Limb (tissue), 2 donors: ENCODE data around the gene FYTTD1.
"Not testable (repeated sequence)": the region's sequence is repeated elsewhere in the genome, so short reads cannot be mapped to it uniquely, and the experiment has no call there.

ENCODE experiments used
- DNase-seq, 2 donors: peaks; one replicate each; pipeline ENCODE4 v3.0.0-alpha.2; 2016; ENCODE audit errors: extremely low spot score in 2 of 2

The FYTTD1 gene, protein sequence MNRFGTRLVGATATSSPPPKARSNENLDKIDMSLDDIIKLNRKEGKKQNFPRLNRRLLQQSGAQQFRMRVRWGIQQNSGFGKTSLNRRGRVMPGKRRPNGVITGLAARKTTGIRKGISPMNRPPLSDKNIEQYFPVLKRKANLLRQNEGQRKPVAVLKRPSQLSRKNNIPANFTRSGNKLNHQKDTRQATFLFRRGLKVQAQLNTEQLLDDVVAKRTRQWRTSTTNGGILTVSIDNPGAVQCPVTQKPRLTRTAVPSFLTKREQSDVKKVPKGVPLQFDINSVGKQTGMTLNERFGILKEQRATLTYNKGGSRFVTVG

GRCh38 chr3:197749601-197750395, at the start of gene FYTTD1:
FYTTD1 (plus strand) TSS chr3:197749883; CDS start chr3:197749972, 89 bp downstream.
- peak; percentile 90 to 94 for DNase-seq

DNA sequence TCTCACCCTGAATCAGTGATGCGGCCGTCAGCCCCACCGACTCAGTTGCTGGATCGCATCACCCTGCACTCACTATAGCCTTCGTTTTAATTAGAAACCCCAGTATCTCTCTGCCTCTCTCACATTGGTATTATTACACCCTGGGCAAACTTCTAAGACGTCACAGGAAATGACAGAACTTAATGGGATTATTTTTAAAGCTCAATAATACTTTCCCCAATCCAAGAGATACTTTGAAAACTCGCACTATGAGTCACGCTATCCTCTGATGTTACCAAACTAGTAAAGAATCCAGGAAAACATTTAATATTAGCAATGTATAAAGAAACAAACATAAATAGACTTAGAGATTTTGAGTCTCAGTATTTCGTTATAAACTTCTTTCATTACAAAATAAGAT, 49.6 kb upstream of the FYTTD1 start:
- DNase-seq: no peak

DNA sequence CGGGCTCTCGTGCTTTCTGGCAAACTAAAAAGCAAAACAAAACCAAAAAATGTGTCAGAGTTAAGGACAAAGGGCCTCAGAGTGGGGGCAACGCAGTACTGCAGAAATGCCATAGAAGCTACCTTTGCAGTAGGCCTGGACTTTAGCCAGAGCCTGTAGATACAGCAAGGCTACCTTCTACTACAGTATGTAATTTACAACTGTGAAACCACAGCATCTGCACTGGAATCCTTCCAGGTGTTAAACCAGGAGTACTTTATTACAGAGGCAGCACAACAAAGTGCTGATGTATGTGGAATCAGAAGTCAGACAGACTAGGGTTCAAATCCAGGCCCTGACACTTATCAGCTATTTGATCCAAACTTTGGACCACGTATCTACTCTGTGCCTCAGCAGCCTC, 47.8 kb upstream of the FYTTD1 start:
- no peak for DNase-seq

DNA sequence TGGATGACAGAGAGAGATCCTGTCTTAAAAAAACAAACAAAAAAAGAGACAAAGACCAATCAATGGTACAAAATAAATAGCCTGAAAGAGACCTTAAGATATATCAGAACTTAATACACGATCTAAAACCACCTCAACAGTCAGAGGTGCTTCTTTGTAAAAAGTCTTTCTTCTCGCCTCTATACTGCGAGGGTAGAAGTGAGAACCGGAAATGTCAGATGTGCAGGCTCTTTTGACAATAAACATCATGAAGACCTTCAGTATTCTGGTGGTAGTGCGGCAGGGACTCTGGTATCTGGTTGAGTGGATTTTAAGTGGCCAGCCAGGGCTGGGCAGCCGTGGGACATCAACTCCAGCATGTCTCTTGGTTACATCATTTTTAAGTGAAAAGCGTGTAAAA, 43.0 kb upstream of the FYTTD1 start:
- no peak for DNase-seq

DNA sequence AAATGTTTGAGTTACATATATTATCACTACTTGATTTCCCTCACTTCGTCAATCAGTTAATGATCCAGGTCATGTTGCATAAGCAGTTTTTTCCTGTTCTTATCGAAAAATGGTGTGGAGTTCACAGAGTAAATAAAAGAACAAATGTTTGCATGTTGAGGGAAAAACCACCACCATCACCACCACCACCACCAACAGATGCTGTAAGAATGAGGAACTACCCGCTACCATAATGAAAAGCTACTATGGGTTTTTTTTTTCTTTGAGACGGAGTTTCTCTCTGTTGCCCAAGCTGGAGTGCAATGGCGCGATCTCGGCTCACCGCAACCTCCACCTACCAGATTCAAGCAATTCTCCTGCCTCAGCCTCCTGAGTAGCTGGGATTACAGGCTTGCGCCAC, 40.5 kb upstream of the FYTTD1 start:
- DNase-seq: no peak

GRCh38 chr3:197710965-197711364, 38.7 kb upstream of the FYTTD1 start:
- not testable (repeated sequence) for DNase-seq

- peak; percentile 69 to 75 for DNase-seq
Observed at GRCh38 chr3:197711973-197712707, 37.5 kb upstream of the FYTTD1 start.

GRCh38 chr3:197713477-197713822, 36.2 kb upstream of the FYTTD1 start:
- no peak for DNase-seq

- DNase-seq: no peak
Observed at GRCh38 chr3:197714251-197714650, 35.4 kb upstream of the FYTTD1 start.

DNA sequence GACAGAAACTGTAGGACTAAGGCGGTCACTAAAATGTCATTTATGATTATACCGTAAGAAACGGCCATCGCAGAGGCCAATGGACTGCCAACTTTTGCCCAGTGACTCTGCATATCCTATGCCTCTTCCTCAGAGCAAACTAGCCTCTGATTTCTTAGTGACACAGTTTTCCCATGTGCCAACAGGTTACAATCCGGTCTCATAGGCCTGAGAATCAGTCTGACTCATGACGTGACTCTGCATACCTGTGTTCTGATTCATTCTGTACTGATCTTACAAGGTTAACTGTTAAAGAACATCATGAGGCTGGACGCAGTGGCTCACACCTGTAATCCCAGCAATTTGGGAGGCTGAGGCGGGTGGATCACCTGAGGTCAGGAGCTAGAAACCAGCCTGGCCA, 30.8 kb upstream of the FYTTD1 start:
- no peak for DNase-seq

DNA sequence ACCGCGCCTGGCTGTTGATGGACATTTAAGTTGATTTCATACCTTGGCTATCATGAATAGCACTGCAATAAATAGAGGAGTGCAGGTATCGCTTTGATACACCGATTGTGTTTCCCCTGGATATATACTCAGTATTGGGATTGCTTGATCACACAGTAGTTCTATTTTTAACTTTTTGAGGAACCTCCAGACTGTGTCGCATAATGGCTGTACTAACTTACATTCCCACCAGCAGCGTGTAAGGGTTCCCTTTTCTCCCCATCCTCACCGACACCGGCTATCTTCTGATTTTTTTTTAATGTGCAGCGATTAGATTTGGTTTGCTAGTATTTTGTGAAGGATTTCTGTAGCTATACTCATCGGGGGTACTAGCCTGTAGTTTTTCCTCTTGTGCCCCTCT, 29.0 kb upstream of the FYTTD1 start:
- DNase-seq: no peak

DNA sequence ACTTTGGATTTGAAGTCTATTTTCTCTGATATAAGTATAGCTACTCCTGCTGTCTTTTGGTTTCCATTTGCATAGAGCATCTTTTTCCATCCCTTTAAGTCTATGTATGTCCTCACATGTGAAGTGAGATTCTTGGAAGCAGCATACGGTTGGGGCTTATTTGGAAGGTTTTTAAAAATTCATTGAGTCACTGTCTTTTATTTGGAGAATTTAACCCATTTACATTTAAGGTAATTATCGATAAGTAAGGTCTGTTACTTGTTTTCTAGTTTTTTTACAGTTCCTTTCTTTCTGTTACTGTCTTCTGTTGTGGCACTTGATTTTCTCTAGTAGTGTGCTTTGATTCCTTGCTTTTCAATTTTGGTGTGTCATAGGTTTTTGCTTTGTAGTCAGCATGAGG, 26.9 kb upstream of the FYTTD1 start:
- no peak for DNase-seq

DNA sequence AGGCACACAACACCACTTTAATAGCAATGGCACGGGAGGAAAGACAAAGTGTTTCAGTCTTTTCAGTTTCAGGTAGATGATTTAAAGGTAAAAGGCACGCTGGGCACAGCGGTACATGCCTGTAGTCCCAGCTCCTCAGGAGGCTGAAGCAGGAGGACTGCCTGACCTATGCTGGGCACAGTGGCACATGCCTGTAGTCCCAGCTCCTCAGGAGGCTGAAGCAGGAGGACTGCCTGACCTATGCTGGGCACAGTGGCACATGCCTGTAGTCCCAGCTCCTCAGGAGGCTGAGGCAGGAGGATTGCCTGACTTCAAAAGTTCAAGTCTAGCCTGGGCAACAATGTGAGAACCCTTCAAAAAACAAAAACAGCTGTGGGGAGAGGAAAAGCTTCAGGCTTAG, 21.8 kb upstream of the FYTTD1 start:
- not testable (repeated sequence) for DNase-seq

- no peak for DNase-seq
Observed at GRCh38 chr3:197728487-197728886, 21.2 kb upstream of the FYTTD1 start.

- no peak for DNase-seq
Observed at GRCh38 chr3:197730200-197730599, 19.5 kb upstream of the FYTTD1 start.

- not testable (repeated sequence) for DNase-seq
Observed at GRCh38 chr3:197730770-197731169, 18.9 kb upstream of the FYTTD1 start.

- not testable (repeated sequence) for DNase-seq
Observed at GRCh38 chr3:197731483-197731882, 18.2 kb upstream of the FYTTD1 start.

GRCh38 chr3:197733042-197733441, 16.6 kb upstream of the FYTTD1 start:
- DNase-seq: no peak

GRCh38 chr3:197734667-197735318, 14.9 kb upstream of the FYTTD1 start:
- no peak for DNase-seq

GRCh38 chr3:197736010-197736490, 13.6 kb upstream of the FYTTD1 start:
- no peak for DNase-seq

DNA sequence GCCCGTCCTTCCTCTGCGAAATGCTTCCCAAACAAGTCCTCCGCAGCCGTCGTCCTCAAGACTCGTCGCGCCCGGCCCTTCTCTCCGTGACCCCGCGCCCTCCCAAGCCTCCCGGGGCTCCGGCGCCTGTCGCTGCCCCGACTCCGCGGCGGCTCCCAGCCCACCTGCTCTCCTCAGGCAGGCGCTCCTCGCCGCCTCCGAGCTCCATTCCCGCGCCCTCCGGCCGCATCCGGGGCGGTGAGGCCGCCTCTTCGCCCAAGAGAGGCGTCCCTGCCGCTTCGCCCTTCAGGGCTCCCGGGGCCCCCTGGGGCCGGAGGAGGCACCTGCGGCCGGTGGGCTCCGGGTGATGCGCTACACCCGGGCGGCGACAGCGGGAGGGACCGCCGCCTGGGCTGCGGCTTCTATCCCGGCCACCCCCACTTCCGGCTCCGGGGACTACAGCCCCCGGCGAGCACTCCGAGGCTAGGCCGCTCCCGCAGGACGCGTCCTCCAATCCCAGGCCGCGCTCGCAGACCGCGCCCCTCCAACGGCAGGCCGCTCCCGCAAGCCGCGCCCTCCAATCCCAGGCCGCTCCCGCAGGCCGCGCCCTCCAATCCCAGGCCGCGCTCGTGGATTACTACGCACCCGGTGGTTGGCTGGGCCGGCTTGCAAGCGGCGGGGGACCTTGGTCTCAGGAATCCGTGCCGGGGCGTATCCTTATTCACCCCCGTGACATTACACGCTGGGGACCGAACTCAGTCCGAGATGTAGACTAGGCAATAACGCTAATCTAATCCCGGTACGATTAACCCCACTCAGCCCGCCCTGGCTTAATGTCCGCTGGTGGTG, 13.0 kb upstream of the FYTTD1 start, which contains the start of gene RUBCN:
Gene RUBCN, minus strand, starts transcription at position 414 of the 828 bp plus-strand sequence. Its CDS starts 185 bp downstream, at position 229.
- peak; percentile 95 to 96 for DNase-seq
